NCI-H146 treated with DMSO at 0.1 percent for 48 hours (cell line): ENCODE data around the gene NPAS2.

ENCODE experiments used
- DNase-seq: peaks from one replicate; lab custom pipeline; 2025; ENCODE audit not compliant: unreplicated experiment; lab: John Stamatoyannopoulos, UW

NPAS2 gene

DNA sequence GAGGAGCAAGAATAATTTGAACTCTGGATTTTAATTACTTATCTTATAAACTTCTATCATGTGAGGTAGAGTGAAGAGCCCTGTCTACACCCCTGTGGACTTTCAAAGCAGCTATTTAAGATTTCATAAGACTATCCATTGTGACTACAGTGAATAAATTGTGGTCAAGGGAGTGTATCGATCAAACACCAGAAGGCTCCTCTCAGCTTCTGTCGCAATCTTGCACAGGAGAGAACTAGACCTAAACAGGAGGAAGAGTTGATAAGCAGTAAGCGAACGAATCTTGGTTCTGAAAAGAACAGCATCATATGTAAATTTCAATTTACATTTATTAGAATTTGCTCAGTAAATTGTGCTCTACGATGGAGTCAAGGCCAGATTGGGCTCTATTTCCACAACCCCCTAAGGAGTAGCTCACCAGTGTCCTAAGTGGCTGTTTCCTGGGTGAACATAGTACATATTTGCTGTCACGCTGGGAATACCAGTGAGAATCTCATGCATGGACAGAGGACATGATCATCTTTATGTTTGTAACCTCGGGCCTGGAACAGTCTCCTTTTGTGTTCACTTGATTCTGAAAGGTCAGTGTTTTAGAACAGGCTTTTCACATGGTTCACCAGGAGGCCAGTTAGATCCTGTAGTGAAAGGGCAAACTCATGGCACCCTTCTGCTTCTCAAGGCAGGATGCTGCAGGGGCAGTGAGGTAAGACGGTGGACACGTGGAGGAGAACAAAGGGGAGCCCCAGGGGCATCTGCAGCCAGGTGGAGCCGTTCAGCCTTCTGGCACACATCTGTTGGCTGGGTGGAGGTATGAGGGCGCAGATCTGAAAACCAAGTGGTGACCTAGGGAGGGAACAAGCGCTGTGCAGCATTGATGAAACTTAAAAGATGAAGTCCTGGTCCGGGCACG lies 33.3 kb downstream of the NPAS2 start:
- DNase-seq = peak; percentile 9

DNA sequence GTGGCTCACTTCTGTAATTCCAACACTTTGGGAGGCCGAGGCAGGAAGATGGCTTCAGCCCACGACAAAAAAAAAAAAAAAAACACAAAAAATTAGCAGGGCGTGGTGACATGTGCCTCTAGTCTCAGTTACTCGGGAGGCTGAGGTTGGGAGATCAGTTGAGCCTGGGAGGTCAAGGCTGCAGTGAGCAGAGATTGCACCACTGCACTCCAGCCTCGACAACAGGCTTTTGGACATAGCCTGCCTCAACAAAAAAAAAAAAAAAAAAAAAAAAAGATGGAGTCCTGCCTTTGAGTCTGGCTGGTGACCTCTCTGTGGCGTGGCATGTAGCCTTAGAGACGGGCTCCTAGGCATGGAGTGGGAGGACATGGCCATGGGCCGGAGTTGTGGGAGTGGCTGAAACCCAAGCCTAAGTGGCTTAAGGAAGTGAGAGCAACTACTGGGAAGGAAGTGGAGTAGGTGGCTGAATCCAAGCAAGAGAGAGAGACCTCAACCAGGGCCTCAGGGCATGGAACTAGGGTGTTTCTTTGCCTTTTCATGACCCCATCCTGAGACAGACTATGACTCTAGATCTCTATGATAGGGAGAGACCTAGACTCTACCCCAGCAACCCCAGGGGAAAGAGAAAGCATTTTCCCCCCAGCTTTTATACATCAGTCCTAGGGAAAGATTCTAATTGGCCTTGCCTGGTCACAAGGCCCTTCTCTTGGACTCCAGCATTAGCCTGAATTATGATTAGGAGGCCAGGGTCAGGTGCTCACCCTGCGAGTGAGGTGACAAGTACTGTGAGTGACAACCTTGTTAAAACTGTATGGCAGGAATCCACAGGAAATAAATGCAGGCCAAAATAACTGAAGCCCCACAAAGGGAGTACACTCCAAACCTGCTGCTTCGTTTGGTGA lies 34.2 kb downstream of the NPAS2 start:
- DNase-seq = no peak

GRCh38 chr2:100855084-100855483 lies 35.1 kb downstream of the NPAS2 start:
- DNase-seq = no peak

DNA sequence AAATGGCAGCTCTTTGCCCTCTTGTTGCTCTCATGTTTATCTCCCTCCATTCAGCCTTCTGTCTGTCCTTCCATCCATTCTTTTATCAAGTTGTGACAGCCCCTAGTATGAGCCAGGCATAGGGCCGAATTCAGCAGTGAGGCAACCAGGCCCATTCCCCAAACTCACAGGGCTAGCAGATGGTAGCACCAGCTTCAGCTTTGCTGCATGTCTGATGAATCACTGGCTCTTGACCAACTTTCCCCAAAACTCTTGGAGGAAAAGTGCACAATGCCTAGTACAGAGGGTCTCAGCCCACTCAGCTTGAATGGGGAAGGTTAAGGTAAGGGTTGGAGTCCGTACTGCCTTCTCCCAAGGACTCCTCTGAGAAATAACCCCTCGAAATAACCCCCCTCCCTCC lies 35.7 kb downstream of the NPAS2 start:
- no peak for DNase-seq

GRCh38 chr2:100856732-100857131 lies 36.8 kb downstream of the NPAS2 start:
- no peak for DNase-seq

DNA sequence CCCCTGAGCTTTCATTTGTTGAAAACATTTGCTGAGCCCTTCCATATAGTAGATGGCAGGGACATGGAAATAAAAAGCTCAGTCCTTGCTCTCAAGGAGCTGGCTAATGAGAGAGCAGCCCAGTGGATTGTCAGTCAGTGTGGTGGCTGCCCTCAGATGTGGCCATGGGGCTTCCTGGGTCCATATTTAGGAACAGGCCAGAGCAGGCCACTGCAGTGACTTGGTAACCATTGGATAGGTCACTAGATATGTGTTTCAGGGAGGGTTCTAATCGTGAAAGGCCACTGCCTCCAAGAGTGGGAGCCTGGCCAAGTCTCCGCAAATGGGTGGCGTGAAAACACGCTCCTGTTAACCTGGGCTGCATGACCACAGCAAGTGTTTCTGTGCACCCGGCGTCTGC lies 37.4 kb downstream of the NPAS2 start:
- no peak for DNase-seq

- no peak for DNase-seq
These were observed 38.0 kb downstream of the NPAS2 start for GRCh38 chr2:100857915-100858314.

GRCh38 chr2:100859902-100860301 lies 40.0 kb downstream of the NPAS2 start:
- DNase-seq = no peak

DNA sequence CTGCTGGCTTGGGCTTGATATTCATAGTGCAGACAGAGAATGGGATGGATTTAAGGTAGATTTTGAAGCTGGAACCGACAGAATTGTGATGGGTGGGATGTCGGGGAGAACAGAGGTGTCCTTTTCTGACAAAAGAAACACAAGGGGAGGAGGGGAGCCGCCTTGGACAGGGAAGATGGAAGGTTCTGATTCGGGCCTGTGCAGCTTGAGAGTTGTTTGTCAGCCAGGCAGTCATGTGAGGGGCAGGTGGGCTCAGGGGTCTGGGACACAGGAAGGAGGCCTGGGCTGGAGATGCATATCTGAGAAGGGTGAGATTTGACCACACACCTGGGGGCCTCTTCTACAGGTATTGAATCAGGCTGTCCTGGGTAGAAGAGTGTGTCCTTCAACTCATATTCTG lies 41.4 kb downstream of the NPAS2 start:
- DNase-seq = no peak

GRCh38 chr2:100862081-100862480 lies 42.1 kb downstream of the NPAS2 start:
- DNase-seq = no peak

DNA sequence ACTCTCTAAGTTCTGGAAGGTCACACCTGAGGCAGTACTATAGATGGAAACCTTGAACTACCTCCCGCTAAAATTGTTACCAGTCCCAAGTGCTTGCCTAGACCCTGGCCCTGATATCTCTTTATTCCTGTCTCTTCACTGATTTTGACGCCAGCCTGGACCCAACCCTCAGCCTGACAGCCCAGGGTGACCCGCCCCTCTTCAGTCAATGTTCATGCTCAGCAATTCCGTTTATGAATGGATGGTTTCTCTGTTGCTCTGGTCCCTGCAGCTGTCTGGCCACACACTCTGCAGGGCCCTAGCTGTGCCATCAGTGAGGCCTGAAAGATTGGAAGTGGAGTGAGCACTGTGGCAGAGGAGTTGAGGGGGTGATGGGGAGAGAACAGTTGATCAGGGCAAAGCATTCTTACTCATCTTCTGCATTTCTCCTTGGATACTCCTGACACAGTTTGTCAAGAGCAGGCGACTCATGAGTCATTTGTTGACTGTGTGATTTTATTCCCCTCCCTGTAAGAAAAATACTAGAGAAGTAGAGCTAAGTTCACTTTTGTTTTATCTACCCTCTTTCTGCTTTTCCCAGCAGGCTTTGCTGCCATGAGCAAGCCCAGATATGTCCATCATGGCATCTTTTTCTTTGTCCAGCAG lies 46.0 kb downstream of the NPAS2 start:
- DNase-seq = no peak

- no peak for DNase-seq
These were observed 48.1 kb downstream of the NPAS2 start for GRCh38 chr2:100868083-100868482.

DNA sequence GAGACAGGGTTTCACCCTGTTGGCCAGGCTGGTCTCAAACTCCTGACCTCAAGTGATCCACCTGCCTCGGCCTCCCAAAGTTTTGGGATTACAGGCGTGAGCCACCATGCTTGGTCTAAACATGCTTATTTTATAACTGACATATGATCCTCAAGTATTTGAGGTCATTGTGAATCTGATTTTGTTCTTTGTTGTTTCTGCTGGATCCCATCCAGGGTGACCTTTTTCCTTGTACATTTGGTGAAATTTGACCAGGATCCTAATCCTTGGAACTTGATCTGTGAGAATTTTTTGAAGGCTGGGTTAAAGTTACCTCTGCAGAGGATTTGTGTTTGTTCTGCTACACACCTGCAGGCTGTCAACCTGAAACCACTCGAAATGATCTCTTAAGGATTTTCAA lies 49.2 kb downstream of the NPAS2 start:
- DNase-seq = no peak

DNA sequence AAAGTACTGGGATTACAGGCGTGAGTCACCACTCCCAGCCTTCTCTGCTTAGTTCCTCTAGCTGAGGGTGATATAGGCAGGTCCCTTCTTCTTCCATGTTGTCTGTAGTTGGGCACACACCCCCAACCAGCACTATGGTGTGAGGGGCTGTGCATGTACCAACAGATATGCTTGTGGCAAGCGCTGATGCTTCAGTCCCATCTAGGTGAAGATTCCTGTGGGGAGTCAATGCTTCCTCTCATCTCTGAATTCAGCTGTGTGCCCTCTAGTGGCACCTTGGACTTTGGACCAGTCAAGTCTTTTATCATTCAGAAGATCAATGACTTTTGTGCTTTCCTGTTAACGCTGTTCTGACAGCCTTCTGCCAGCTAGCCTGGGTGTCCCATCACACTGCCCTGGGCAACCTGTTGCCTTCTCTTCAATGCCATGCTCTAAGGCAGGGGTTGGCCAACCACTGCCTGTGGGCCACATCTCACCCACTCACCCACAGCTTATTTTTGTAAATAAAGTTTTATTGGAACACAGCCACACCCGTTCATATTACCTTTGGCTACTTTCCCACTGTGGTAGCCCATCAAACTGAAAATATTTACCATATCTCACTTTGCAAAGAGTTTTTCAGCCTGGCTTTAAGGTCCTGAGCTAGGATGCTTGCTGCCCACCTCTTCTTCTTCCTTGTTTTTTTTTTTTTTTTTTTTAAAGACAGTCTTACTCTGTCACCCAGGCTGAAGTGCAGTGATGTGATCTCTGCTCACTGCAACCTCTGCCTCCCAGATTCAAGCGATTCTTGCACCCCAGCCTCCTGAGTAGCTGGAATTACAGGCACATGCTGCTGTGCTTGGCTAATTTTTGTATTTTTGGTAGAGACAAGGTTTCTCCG lies 51.0 kb downstream of the NPAS2 start:
- no peak for DNase-seq

GRCh38 chr2:100875516-100876230 lies 55.7 kb downstream of the NPAS2 start:
- no peak for DNase-seq

DNA sequence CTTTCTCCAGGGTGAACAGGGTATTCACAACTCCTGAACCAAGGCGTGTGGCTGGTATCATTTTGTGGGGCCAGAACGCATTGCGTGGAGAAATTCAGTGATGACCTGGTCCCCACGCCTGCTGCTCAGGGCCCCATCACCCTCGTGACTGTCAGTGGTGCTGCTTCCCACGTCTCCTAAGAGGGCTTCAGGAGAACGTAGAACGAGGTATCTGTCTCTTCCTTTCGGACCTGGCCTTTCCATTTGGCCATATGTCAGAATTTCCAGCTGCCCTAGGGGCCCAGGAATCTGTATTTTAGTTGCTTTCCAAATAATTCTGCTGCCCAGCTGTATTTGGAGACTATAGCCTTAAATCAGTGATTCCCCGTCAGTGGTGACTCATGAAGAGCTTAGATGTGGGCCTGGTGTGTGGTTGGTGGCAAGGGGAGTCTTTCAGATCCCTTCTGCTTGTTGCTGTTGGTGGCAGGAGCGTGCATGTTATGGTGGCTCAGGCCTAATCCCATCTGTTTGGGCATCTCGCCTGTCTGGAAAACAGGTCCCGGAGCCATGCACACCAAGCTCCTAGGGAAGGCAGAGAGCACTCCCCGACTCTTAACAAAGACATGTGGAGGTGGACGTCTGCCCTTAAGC lies 56.4 kb downstream of the NPAS2 start:
- DNase-seq = no peak

DNA sequence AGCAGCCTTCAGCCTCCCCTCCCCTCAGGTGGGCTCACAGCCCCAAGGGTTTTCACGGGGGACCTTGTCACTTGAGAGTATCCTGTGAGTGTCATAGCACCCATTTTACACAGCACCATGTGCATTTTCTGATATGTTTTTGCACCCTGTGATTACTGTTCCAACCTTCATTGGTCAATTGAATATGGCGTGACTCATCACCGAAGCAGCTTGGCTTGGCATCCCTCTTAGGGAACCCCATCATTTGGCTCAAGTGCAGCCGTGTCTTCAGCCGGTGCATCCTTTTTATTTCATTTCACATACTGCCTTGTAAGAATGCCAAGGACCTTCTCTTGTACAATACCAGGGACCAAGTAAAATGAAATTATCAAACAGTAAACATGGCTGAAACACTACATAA lies 57.6 kb downstream of the NPAS2 start:
- DNase-seq = no peak

- no peak for DNase-seq
These were observed 58.3 kb downstream of the NPAS2 start for GRCh38 chr2:100878000-100878791.

- no peak for DNase-seq
These were observed 59.4 kb downstream of the NPAS2 start for GRCh38 chr2:100879296-100879695.
